ENCODE data around the gene TP73.
A peak's percentile ranks its signal among the peaks of the same experiment; 100 is the strongest.

The TP73 gene

DNA sequence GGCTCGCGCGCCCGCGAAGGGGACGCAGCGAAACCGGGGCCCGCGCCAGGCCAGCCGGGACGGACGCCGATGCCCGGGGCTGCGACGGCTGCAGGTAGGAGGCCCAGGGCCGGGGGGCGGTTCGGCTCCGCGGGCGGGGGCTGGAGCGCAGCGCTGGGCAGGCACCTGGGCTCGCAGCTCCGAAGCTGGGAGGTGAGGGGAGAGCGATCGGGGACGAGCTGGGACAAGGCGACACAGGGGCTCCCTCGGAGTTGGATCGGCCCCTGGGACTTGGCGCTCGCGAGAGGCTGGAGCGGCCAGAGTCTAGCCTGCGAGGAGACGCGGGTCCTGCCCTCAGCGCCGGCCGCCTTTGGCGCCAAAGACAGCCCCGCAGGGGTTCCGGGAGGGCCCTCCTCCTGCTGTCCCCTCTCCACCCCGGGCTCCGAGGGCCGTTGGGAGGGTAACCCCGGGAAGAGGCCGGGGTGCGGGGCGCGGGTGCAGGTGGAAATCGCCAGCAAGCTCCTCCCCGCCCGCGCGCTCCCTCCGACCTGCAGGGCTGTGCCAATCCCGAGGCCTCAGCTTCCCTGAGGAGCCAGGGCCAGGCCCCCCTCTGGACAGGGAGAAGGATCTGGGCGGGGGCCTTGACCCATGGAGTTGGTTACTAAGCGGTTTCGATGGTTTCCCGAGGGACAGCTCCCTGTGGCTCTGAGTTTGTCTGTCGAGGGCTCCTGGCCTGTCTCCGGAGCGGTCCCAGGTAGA is 401 bp downstream of the TP73 start:
- no peak overlapping the region for H3K9ac ChIP-seq (ENCODE audit: low read depth in 1 of 2, low read length in 2 of 2)
- no peaks in the 10 kb centered on the region for H3K9me3 ChIP-seq (ENCODE audit: control insufficient read depth in 2 of 2, low read length in 2 of 2)
- H3K27me3 ChIP-seq (ENCODE audit: control insufficient read depth in 2 of 2, insufficient read depth in 2 of 2, low read length in 2 of 2) = peaks cover 26 to 34% of the 10 kb centered on the region in 2 donors
- H3K4me3 ChIP-seq (ENCODE audit: low read length in 2 of 2) = peak overlapping the region; percentile 37 to 39
- H3K27ac ChIP-seq (ENCODE audit: low read depth in 2 of 2, low read length in 2 of 2) = no peak overlapping the region
- H3K4me1 ChIP-seq (ENCODE audit: control insufficient read depth in 2 of 2, insufficient read depth in 2 of 2, low read length in 2 of 2) = peaks cover 10 to 15% of the 10 kb centered on the region in 2 donors
- no peaks in the 10 kb centered on the region for H3K36me3 ChIP-seq (ENCODE audit: control insufficient read depth in 2 of 2, insufficient read depth in 2 of 2, low read length in 2 of 2)

DNA sequence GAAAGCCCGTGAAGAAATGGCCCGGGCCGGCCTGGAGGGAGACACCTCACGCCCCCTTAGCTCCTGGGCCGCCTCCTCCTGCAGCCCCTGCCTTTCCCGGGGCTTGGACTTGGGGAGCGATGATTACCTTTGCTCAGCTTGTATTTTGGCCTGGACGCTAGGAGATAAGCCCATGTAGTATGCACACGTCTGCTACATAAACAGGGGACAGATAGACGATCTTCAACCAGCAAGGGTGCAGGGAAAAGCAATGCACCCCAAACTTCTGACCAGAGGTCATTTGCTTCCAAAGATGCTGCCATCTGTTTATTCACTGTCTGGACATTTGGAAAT is 936 bp downstream of the TP73 start:
- Histone ChIP-seq H3K4me1 (ENCODE audit: control insufficient read depth in 2 of 2, insufficient read depth in 2 of 2, low read length in 2 of 2) (peaks cover 10 to 15% of the 10 kb centered on the region in 2 donors), H3K9me3 (ENCODE audit: control insufficient read depth in 2 of 2, low read length in 2 of 2) (no peaks in the 10 kb centered on the region), H3K36me3 (ENCODE audit: control insufficient read depth in 2 of 2, insufficient read depth in 2 of 2, low read length in 2 of 2) (no peaks in the 10 kb centered on the region), H3K9ac (ENCODE audit: low read depth in 1 of 2, low read length in 2 of 2) (no peak overlapping the region), H3K27ac (ENCODE audit: low read depth in 2 of 2, low read length in 2 of 2) (no peak overlapping the region), H3K27me3 (ENCODE audit: control insufficient read depth in 2 of 2, insufficient read depth in 2 of 2, low read length in 2 of 2) (peaks cover 26 to 34% of the 10 kb centered on the region in 2 donors), H3K4me3 (ENCODE audit: low read length in 2 of 2) (no peak overlapping the region)

DNA sequence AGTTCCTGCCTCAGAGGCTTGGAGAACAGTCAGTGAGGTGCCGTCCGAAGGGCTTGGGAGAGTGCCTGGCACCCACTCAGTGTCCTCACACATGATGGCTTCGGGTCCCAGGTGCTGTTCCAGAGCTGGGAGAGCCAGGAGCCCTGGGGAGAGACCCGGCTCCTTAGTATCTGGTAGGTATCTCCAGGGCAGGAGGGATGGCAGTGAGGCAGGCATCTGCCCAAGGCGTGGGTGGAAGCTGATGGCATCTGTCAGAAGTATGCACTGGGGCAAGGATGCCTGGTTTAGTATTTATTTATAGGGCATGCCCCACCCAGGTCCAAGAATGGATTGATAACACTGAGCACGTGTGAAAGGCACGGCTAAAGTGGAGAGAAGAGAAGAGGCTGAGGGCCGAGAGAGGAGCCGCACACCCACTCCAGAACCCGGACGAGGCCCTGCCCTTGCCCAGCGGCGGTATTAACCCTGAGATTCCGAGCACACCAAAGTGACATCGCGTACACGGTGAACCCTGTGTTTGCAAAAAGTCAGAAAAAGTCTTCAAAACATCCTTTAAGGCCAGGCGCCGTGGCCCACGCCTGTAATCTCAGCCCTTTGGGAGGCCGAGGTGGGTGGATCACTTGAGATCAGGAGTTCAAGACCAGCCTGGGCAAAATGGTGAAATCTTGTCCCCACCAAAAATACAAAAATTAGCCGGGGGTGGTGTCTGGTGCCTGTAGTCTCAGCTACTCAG is 2.4 kb downstream of the TP73 start:
- H3K27me3 ChIP-seq (ENCODE audit: control insufficient read depth in 2 of 2, insufficient read depth in 2 of 2, low read length in 2 of 2) = peaks cover 26 to 34% of the 10 kb centered on the region in 2 donors
- peaks cover 4 to 9% of the 10 kb centered on the region in 2 donors for H3K4me1 ChIP-seq (ENCODE audit: control insufficient read depth in 2 of 2, insufficient read depth in 2 of 2, low read length in 2 of 2)
- no peaks in the 10 kb centered on the region for H3K9me3 ChIP-seq (ENCODE audit: control insufficient read depth in 2 of 2, low read length in 2 of 2)
- no peak overlapping the region for H3K4me3 ChIP-seq (ENCODE audit: low read length in 2 of 2)
- H3K36me3 ChIP-seq (ENCODE audit: control insufficient read depth in 2 of 2, insufficient read depth in 2 of 2, low read length in 2 of 2) = no peaks in the 10 kb centered on the region
- no peak overlapping the region for H3K27ac ChIP-seq (ENCODE audit: low read depth in 2 of 2, low read length in 2 of 2)
- H3K9ac ChIP-seq (ENCODE audit: low read depth in 1 of 2, low read length in 2 of 2) = no peak overlapping the region

DNA sequence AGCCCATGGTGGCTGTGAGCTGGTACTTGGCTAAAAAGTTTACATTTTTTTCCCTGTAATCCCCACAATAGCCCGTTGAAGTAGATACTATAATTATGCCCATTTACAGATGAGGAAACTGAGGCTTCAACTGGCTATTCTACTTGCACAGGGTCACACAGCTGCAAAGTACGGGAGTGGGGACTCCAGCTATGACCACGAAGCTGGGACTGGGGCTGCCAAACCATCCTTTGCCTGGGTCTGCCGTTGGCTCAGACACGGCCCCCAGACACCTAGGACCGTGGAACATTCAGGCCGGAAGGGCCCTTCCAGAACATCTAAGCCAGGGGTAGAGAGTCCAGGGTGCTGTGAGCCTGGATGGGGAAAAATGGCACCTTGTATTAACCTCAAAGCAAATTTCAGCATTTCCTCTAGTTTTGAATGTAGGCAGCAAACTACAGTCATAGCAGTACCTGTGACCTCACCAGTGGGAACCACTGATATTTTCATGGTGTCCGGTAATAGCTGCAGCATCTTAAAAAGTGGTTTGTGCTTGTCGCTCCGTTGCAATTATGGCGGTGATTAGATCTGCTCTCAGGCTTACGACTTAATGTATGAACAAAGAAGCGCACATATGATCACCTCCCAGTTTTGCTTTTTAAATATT is 4.3 kb downstream of the TP73 start:
- H3K4me1 ChIP-seq (ENCODE audit: control insufficient read depth in 2 of 2, insufficient read depth in 2 of 2, low read length in 2 of 2) = peaks cover 2 to 3% of the 10 kb centered on the region in 2 donors

DNA sequence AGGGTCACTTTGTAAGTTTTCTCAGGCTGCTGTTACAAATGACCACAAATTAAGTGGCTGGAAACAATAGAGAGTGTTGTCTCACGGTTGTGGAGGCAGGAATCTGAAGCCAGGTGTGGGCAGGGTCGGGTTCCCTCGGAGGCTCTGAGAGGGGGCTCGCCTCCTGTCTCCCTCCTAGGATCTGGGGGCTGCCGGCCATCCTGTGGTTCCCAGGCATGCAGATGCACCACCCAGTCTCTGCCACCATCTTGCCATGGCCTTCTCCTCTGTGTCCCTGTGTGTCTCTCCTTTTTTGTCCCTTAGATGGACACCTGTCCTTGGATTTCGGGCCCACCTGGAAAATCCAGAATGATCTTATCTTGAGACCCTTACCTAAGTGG is 4.8 kb downstream of the TP73 start:
- Histone ChIP-seq H3K27me3 (ENCODE audit: control insufficient read depth in 2 of 2, insufficient read depth in 2 of 2, low read length in 2 of 2) (peaks cover 19 to 22% of the 10 kb centered on the region in 2 donors), H3K27ac (ENCODE audit: low read depth in 2 of 2, low read length in 2 of 2) (no peak overlapping the region), H3K36me3 (ENCODE audit: control insufficient read depth in 2 of 2, insufficient read depth in 2 of 2, low read length in 2 of 2) (no peaks in the 10 kb centered on the region), H3K4me3 (ENCODE audit: low read length in 2 of 2) (no peak overlapping the region), H3K4me1 (ENCODE audit: control insufficient read depth in 2 of 2, insufficient read depth in 2 of 2, low read length in 2 of 2) (peaks cover 2 to 3% of the 10 kb centered on the region in 2 donors), H3K9ac (ENCODE audit: low read depth in 1 of 2, low read length in 2 of 2) (no peak overlapping the region), H3K9me3 (ENCODE audit: control insufficient read depth in 2 of 2, low read length in 2 of 2) (no peaks in the 10 kb centered on the region)

More for the DNA sequence above, 4.3 kb downstream of the TP73 start:
- H3K9ac ChIP-seq (ENCODE audit: low read depth in 1 of 2, low read length in 2 of 2) = no peak overlapping the region
- no peaks in the 10 kb centered on the region for H3K9me3 ChIP-seq (ENCODE audit: control insufficient read depth in 2 of 2, low read length in 2 of 2)
- H3K36me3 ChIP-seq (ENCODE audit: control insufficient read depth in 2 of 2, insufficient read depth in 2 of 2, low read length in 2 of 2) = no peaks in the 10 kb centered on the region
- H3K27ac ChIP-seq (ENCODE audit: low read depth in 2 of 2, low read length in 2 of 2) = no peak overlapping the region
- no peak overlapping the region for H3K4me3 ChIP-seq (ENCODE audit: low read length in 2 of 2)
- H3K27me3 ChIP-seq (ENCODE audit: control insufficient read depth in 2 of 2, insufficient read depth in 2 of 2, low read length in 2 of 2) = peaks cover 19 to 23% of the 10 kb centered on the region in 2 donors

- H3K36me3 ChIP-seq (ENCODE audit: control insufficient read depth in 2 of 2, insufficient read depth in 2 of 2, low read length in 2 of 2) = no peaks in the 10 kb centered on the region
- no peak overlapping the region for H3K27ac ChIP-seq (ENCODE audit: low read depth in 2 of 2, low read length in 2 of 2)
- H3K9me3 ChIP-seq (ENCODE audit: control insufficient read depth in 2 of 2, low read length in 2 of 2) = no peaks in the 10 kb centered on the region
- no peak overlapping the region for H3K4me3 ChIP-seq (ENCODE audit: low read length in 2 of 2)
- no peak overlapping the region for H3K9ac ChIP-seq (ENCODE audit: low read depth in 1 of 2, low read length in 2 of 2)
- no peaks in the 10 kb centered on the region for H3K4me1 ChIP-seq (ENCODE audit: control insufficient read depth in 2 of 2, insufficient read depth in 2 of 2, low read length in 2 of 2)
- H3K27me3 ChIP-seq (ENCODE audit: control insufficient read depth in 2 of 2, insufficient read depth in 2 of 2, low read length in 2 of 2) = peaks cover 17 to 20% of the 10 kb centered on the region in 2 donors
These were observed 5.4 kb downstream of the TP73 start for GRCh38 chr1:3657578-3658230.

GRCh38 chr1:3658231-3658615 is 5.9 kb downstream of the TP73 start:
- no peak overlapping the region for H3K9ac ChIP-seq (ENCODE audit: low read depth in 1 of 2, low read length in 2 of 2)
- H3K36me3 ChIP-seq (ENCODE audit: control insufficient read depth in 2 of 2, insufficient read depth in 2 of 2, low read length in 2 of 2) = no peaks in the 10 kb centered on the region
- peaks cover 15 to 18% of the 10 kb centered on the region in 2 donors for H3K27me3 ChIP-seq (ENCODE audit: control insufficient read depth in 2 of 2, insufficient read depth in 2 of 2, low read length in 2 of 2)
- no peaks in the 10 kb centered on the region for H3K9me3 ChIP-seq (ENCODE audit: control insufficient read depth in 2 of 2, low read length in 2 of 2)
- H3K4me3 ChIP-seq (ENCODE audit: low read length in 2 of 2) = no peak overlapping the region
- H3K4me1 ChIP-seq (ENCODE audit: control insufficient read depth in 2 of 2, insufficient read depth in 2 of 2, low read length in 2 of 2) = no peaks in the 10 kb centered on the region
- no peak overlapping the region for H3K27ac ChIP-seq (ENCODE audit: low read depth in 2 of 2, low read length in 2 of 2)

DNA sequence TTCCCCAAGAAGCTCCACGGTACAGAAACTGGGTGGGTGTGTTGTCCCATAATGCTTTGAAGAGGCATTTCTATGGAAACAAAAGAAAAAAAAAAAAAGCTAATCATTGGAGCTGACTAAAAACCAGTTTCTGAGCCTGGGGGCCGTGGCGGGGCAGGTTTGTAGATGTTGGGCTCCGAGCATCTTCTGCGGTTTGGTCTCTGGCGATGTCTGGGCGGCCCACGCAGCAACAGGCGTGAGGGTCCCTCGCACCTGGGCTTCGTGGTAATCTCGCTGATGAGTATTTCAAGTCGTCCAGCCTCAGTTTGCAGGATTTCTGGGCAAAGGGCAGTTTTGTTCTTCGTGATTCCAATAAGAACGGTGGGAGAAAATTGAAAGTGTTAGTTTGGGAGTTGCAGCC is 6.8 kb downstream of the TP73 start:
- Histone ChIP-seq H3K27ac (ENCODE audit: low read depth in 2 of 2, low read length in 2 of 2) (no peak overlapping the region), H3K4me1 (ENCODE audit: control insufficient read depth in 2 of 2, insufficient read depth in 2 of 2, low read length in 2 of 2) (no peaks in the 10 kb centered on the region), H3K36me3 (ENCODE audit: control insufficient read depth in 2 of 2, insufficient read depth in 2 of 2, low read length in 2 of 2) (no peaks in the 10 kb centered on the region), H3K9me3 (ENCODE audit: control insufficient read depth in 2 of 2, low read length in 2 of 2) (no peaks in the 10 kb centered on the region), H3K4me3 (ENCODE audit: low read length in 2 of 2) (no peak overlapping the region), H3K9ac (ENCODE audit: low read depth in 1 of 2, low read length in 2 of 2) (no peak overlapping the region), H3K27me3 (ENCODE audit: control insufficient read depth in 2 of 2, insufficient read depth in 2 of 2, low read length in 2 of 2) (peaks cover 9 to 13% of the 10 kb centered on the region in 2 donors)

DNA sequence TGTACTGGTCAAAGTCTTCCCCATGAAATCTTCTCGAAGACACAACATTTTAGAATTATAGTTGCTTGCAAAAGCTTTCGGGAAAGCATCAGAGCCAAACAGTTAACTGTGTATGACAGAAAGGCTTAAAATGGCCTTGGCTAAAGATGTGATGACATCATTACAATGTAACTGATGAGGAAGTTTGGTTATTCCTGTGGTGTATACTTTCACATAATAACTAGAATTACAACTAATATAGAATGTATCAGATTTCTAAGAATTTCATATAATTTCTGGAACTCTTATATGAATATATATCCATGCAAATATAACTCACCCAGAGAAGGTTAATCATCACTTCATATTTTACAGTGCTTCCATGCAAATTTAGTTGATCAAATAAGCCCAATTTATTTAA is 8.4 kb downstream of the TP73 start:
- Histone ChIP-seq H3K9ac (ENCODE audit: low read depth in 1 of 2, low read length in 2 of 2) (no peak overlapping the region), H3K9me3 (ENCODE audit: control insufficient read depth in 2 of 2, low read length in 2 of 2) (no peaks in the 10 kb centered on the region), H3K27ac (ENCODE audit: low read depth in 2 of 2, low read length in 2 of 2) (no peak overlapping the region), H3K4me3 (ENCODE audit: low read length in 2 of 2) (no peak overlapping the region), H3K27me3 (ENCODE audit: control insufficient read depth in 2 of 2, insufficient read depth in 2 of 2, low read length in 2 of 2) (peaks cover 2 to 7% of the 10 kb centered on the region in 2 donors), H3K36me3 (ENCODE audit: control insufficient read depth in 2 of 2, insufficient read depth in 2 of 2, low read length in 2 of 2) (no peaks in the 10 kb centered on the region), H3K4me1 (ENCODE audit: control insufficient read depth in 2 of 2, insufficient read depth in 2 of 2, low read length in 2 of 2) (no peaks in the 10 kb centered on the region)

GRCh38 chr1:3661631-3662030 is 9.3 kb downstream of the TP73 start:
- Histone ChIP-seq H3K4me3 (ENCODE audit: low read length in 2 of 2) (no peak overlapping the region), H3K27me3 (ENCODE audit: control insufficient read depth in 2 of 2, insufficient read depth in 2 of 2, low read length in 2 of 2) (peaks cover 4 to 7% of the 10 kb centered on the region in 2 donors), H3K4me1 (ENCODE audit: control insufficient read depth in 2 of 2, insufficient read depth in 2 of 2, low read length in 2 of 2) (no peaks in the 10 kb centered on the region), H3K27ac (ENCODE audit: low read depth in 2 of 2, low read length in 2 of 2) (no peak overlapping the region), H3K36me3 (ENCODE audit: control insufficient read depth in 2 of 2, insufficient read depth in 2 of 2, low read length in 2 of 2) (no peaks in the 10 kb centered on the region), H3K9me3 (ENCODE audit: control insufficient read depth in 2 of 2, low read length in 2 of 2) (no peaks in the 10 kb centered on the region), H3K9ac (ENCODE audit: low read depth in 1 of 2, low read length in 2 of 2) (no peak overlapping the region)

Measured in mucosa of rectum (tissue), 2 donors.